OCI-LY7 (cell line): ENCODE measurements around the gene PLCB1. TPM values are rescaled to one million over a fixed set of nuclear protein-coding genes. Genes with fewer than 3 reads are reported as not detected.

Source experiments
- BruUV-seq: library from RNA; stranded (reverse); fragments of 400-500 nt; replicated peaks from 2 replicates; lab custom pipeline; 2021; lab: Mats Ljungman, UMichigan
- CTCF ChIA-PET: fragments of 300-600 bp; sonication (Branson Sonifier 250); formaldehyde crosslinking; loops from one replicate; lab custom pipeline; 2022; ENCODE audit warnings: antibody characterized with exemption; ENCODE audit not compliant: unreplicated experiment; lab: Charles Lee
- POLR2A ChIA-PET: fragments of 300-600 bp; sonication (Branson Sonifier 250); formaldehyde crosslinking; loops from one replicate; lab custom pipeline; 2022; ENCODE audit warnings: antibody characterized with exemption; lab: Charles Lee
- DNase-seq: peaks from one replicate; pipeline ENCODE4 v3.0.0-alpha.2; 2015; ENCODE audit warnings: low spot score
- H2AFZ ChIP-seq: fragments of 200-600 bp; sonication (generic), shearing (Covaris generic); 2 replicates; pipeline ENCODE4 v1.6.1; 2014; ENCODE audit warnings: mild to moderate bottlenecking, antibody characterized with exemption, low read length, moderate library complexity
- H3K27ac ChIP-seq: fragments of 200-600 bp; sonication (generic); 2 replicates; pipeline ENCODE4 v1.5.1; 2014; ENCODE audit warnings: mixed run types, low read depth, mild to moderate bottlenecking, moderate library complexity, low read length, inconsistent platforms; ENCODE audit not compliant: poor library complexity, severe bottlenecking
- H3K36me3 ChIP-seq: fragments of 200-600 bp; sonication (generic); 2 replicates; pipeline ENCODE4 v1.6.1; 2014; ENCODE audit warnings: mild to moderate bottlenecking, antibody characterized with exemption, low read length, moderate library complexity, mixed read lengths; ENCODE audit not compliant: insufficient read depth
- H3K4me1 ChIP-seq: fragments of 200-600 bp; sonication (generic); 2 replicates; pipeline ENCODE4 v1.5.1; 2014; ENCODE audit warnings: mild to moderate bottlenecking, low read length; ENCODE audit not compliant: insufficient read depth, poor library complexity, severe bottlenecking
- H3K4me2 ChIP-seq: fragments of 200-600 bp; sonication (generic); 2 replicates; pipeline ENCODE4 v1.6.1; 2014; ENCODE audit warnings: mild to moderate bottlenecking, low read length
- H3K4me3 ChIP-seq: fragments of 200-600 bp; sonication (generic); 2 replicates; pipeline ENCODE4 v1.5.1; 2014; ENCODE audit warnings: mild to moderate bottlenecking, low read depth, low read length; ENCODE audit not compliant: poor library complexity, severe bottlenecking
- H3K79me2 ChIP-seq: fragments of 200-600 bp; sonication (generic); 2 replicates; pipeline ENCODE4 v1.6.1; 2016; ENCODE audit warnings: low read depth, mild to moderate bottlenecking, low read length, moderate library complexity, mixed read lengths; ENCODE audit not compliant: insufficient read depth
- H3K9me2 ChIP-seq: fragments of 200-600 bp; sonication (generic); 2 replicates; pipeline ENCODE4 v1.6.1; 2016; ENCODE audit warnings: mild to moderate bottlenecking, low read length, mixed read lengths; ENCODE audit not compliant: insufficient read depth
- H3K9me3 ChIP-seq: fragments of 200-600 bp; sonication (generic); 2 replicates; pipeline ENCODE4 v1.6.1; 2014; ENCODE audit warnings: mild to moderate bottlenecking, mixed run types, low read length, mixed read lengths
- H4K20me1 ChIP-seq: fragments of 200-600 bp; sonication (generic); 2 replicates; pipeline ENCODE4 v1.6.1; 2014; ENCODE audit warnings: mild to moderate bottlenecking, antibody characterized with exemption, low read length, moderate library complexity, mixed read lengths; ENCODE audit not compliant: insufficient read depth
- CTCF ChIP-seq: fragments of 200-600 bp; sonication (generic); conservative IDR thresholded peaks from 2 replicates; pipeline ENCODE4 v1.5.1; 2014; ENCODE audit warnings: mild to moderate bottlenecking, antibody characterized with exemption, low read length, moderate library complexity, mixed read lengths
- EZH2phosphoT487 ChIP-seq: fragments of 200-600 bp; sonication (generic); IDR thresholded peaks from 2 replicates; pipeline ENCODE4 v1.6.1; 2018; ENCODE audit warnings: low read depth, borderline replicate concordance, mild to moderate bottlenecking, mixed run types, antibody characterized with exemption, low read length, moderate library complexity, mixed read lengths
- intact Hi-C: fragments of 100-400 bp; cut with micrococcal nuclease; formaldehyde crosslinking; loops from one replicate; pipeline ENCODE4 v1.10.0; 2022; ENCODE audit not compliant: unreplicated experiment
- total RNA-seq, 2 experiments: library from RNA; depleted of rRNA in 1 of 2; stranded (reverse); fragments of >200 nt in 1 of 2; shearing (Covaris generic) in 1 of 2; gene quantifications; 2 replicates each; pipeline ENCODE4 v1.2.3, GENCODE V29; 2014 to 2022

Gene PLCB1
- total RNA-seq, 2 experiments from 2014 or later: 14.6 to 30.5 TPM

DNA sequence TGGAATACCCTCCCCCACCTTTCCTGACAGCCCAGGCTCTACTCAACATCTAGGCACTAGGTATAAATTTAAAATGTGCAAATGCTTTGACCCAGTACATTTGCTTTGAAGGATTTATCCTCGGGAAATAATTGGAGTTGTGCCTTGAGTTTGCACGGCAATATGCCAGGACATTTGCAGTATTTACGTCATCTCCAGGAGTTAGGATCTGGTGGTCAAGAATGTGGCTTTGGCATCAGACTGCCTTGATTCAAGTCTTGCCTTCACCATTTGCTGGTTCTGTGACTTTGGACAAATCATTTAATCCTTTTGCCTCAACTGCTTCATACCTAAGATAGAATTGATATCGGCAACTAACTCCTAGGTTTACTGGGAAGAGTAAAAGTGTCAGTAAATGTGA, 169.6 kb downstream of the PLCB1 start:
- Histone ChIP-seq H3K27ac (no peak overlapping the region), H3K36me3 (no peaks in the 10 kb centered on the region), H3K9me2 (no peaks in the 10 kb centered on the region), H3K4me1 (peaks cover 7% of the 10 kb centered on the region), H4K20me1 (no peaks in the 10 kb centered on the region), H3K4me2 (no peak overlapping the region), H2AFZ (no peak overlapping the region), H3K4me3 (no peak overlapping the region), H3K79me2 (no peaks in the 10 kb centered on the region), H3K9me3 (no peaks in the 10 kb centered on the region)
- TF ChIP-seq EZH2phosphoT487: no peak
- TF ChIP-seq CTCF: no peak
- no peak for DNase-seq
- ChIA-PET CTCF (no interaction called here), POLR2A (no interaction called here)
- intact Hi-C loops: loop anchor here (10.0 kb wide), 1 partner anchor 367 kb away; no protein-coding TSS in a partner anchor
- no TSS peak for BruUV-seq

DNA sequence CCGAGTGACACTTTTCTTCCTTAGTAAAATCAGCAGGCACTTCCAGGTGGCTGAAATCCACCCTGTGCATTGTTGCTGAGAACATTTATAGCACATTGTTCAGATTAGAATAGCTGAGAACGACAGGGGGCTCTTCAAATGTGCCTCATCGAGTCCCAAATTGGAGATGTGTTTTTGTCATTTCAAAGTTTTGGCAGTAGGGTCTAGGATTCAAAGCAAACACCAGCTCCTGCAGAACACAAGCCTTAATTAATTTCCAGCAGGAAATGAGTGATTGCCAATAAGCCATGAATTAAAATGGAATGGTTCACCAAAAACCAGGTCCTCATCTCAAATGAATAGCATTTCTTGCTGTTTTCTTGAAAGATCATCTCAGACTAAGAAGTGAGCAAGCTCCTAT, 171.6 kb downstream of the PLCB1 start:
- H4K20me1 ChIP-seq: no peaks in the 10 kb centered on the region
- no peaks in the 10 kb centered on the region for H3K9me3 ChIP-seq
- no peak overlapping the region for H3K4me3 ChIP-seq
- no peak for TF ChIP-seq EZH2phosphoT487
- no peak for TF ChIP-seq CTCF
- no TSS peak for BruUV-seq
- H3K9me2 ChIP-seq: no peaks in the 10 kb centered on the region
- no peak overlapping the region for H3K4me2 ChIP-seq
- ChIA-PET POLR2A (interaction anchor here (0.7 kb wide), 1 partner anchor 12 kb away, joined by 5 read pairs; no protein-coding TSS in a partner anchor), CTCF (no interaction called here)
- H3K79me2 ChIP-seq: no peaks in the 10 kb centered on the region
- no peak for DNase-seq
- no peak overlapping the region for H3K27ac ChIP-seq
- intact Hi-C loops: loop anchor here (10.0 kb wide), 1 partner anchor 369 kb away; no protein-coding TSS in a partner anchor
- peaks cover 7% of the 10 kb centered on the region for H3K4me1 ChIP-seq
- H3K36me3 ChIP-seq: no peaks in the 10 kb centered on the region
- H2AFZ ChIP-seq: no peak overlapping the region

DNA sequence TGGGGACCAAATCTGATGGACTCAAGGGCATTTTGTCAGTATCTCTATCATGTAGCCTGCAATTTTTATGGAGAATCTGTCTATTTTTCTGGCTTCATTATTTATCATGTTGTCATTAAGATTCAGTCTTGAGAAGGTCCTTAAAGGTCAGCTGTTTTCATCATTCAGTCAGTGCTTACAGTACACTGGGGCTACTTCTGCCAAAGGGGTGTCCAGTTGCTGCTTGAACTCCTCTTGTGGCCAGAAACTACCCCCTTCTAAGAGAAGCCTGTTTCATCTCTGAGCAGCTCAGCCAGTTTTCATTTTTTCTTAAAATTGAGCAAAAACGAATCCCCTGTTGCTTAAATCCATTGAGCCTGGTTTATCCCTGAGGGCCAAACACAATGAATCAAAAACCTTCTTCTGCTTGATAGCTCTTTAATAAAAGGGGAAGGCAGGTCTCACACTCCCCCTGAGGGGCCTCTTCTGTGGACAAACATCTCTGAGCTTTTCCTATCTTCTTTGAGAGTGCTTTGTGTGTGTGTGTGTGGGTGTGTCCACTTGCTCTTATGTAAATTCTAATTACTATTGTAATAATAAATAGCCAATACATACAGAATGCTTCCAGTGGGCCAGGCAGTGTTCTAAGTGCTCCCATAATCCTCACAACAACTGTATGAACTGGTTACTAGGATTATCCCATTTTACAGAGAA, 172.2 kb downstream of the PLCB1 start:
- peaks cover 7% of the 10 kb centered on the region for H3K4me1 ChIP-seq

More for the DNA sequence above, 172.2 kb downstream of the PLCB1 start:
- POLR2A ChIA-PET: no interaction called here
- DNase-seq: no peak
- Histone ChIP-seq H2AFZ (no peak overlapping the region), H3K36me3 (no peaks in the 10 kb centered on the region), H3K9me3 (no peaks in the 10 kb centered on the region), H3K4me3 (no peak overlapping the region), H3K9me2 (no peaks in the 10 kb centered on the region), H4K20me1 (no peaks in the 10 kb centered on the region), H3K4me2 (no peak overlapping the region), H3K79me2 (no peaks in the 10 kb centered on the region), H3K27ac (no peak overlapping the region)
- TF ChIP-seq EZH2phosphoT487 (no peak), CTCF (no peak)
- BruUV-seq: no TSS peak
- CTCF ChIA-PET: no interaction called here
- intact Hi-C loops: loop anchor here (10.0 kb wide), 1 partner anchor 369 kb away; no protein-coding TSS in a partner anchor
